Activated CD4-positive, alpha-beta T cell treated with anti-CD3 and anti-CD28 coated beads, Interleukin-2, amount 50 U/mL, for 48 hours (primary cell): ENCODE data around the gene TNIK.

ENCODE experiments used
- DNase-seq, 2 experiments: peaks; one replicate each; pipeline ENCODE4 v3.0.0-alpha.2; 2020

TNIK gene

GRCh38 chr3:171358181-171358880 lies 101.9 kb downstream of the TNIK start:
- DNase-seq: no peak

GRCh38 chr3:171357721-171358120 lies 102.5 kb downstream of the TNIK start:
- no peak for DNase-seq

- no peak for DNase-seq
Measured at GRCh38 chr3:171356251-171356650, 104.0 kb downstream of the TNIK start.

- DNase-seq: no peak
Measured at GRCh38 chr3:171354706-171355582, 105.3 kb downstream of the TNIK start.

- DNase-seq: no peak
Measured at GRCh38 chr3:171354049-171354705, 106.0 kb downstream of the TNIK start.

- no peak for DNase-seq
Measured at GRCh38 chr3:171353423-171353822, 106.8 kb downstream of the TNIK start.

- DNase-seq: no peak
Measured at GRCh38 chr3:171352387-171352935, 107.7 kb downstream of the TNIK start.

- no peak for DNase-seq
Measured at GRCh38 chr3:171351676-171352075, 108.5 kb downstream of the TNIK start.

GRCh38 chr3:171350364-171350763 lies 109.8 kb downstream of the TNIK start:
- DNase-seq: no peak

- no peak for DNase-seq
Measured at GRCh38 chr3:171349392-171349791, 110.8 kb downstream of the TNIK start.

- no peak for DNase-seq
Measured at GRCh38 chr3:171348121-171348520, 112.1 kb downstream of the TNIK start.

GRCh38 chr3:171347301-171348039 lies 112.7 kb downstream of the TNIK start:
- DNase-seq: no peak

GRCh38 chr3:171346582-171347300 lies 113.5 kb downstream of the TNIK start:
- no peak for DNase-seq

GRCh38 chr3:171346019-171346418 lies 114.2 kb downstream of the TNIK start:
- no peak for DNase-seq

- no peak for DNase-seq
Measured at GRCh38 chr3:171345107-171345843, 114.9 kb downstream of the TNIK start.

GRCh38 chr3:171343693-171344092 lies 116.5 kb downstream of the TNIK start:
- DNase-seq: no peak

- DNase-seq: no peak
Measured at GRCh38 chr3:171342783-171343420, 117.3 kb downstream of the TNIK start.

- DNase-seq: no peak
Measured at GRCh38 chr3:171342200-171342599, 118.0 kb downstream of the TNIK start.

- no peak for DNase-seq
Measured at GRCh38 chr3:171340434-171340833, 119.8 kb downstream of the TNIK start.

- no peak for DNase-seq
Measured at GRCh38 chr3:171339598-171339997, 120.6 kb downstream of the TNIK start.

- no peak for DNase-seq
Measured at GRCh38 chr3:171336406-171336805, 123.8 kb downstream of the TNIK start.
